GM18868 (cell line): ENCODE data around the gene GDA.

ENCODE experiments used
- ATAC-seq: cut with Tn5 transposase; IDR thresholded peaks from one replicate; pipeline ENCODE4 v1.9.1; 2021; ENCODE audit warnings: mild to moderate bottlenecking, moderate library complexity; ENCODE audit not compliant: unreplicated experiment

GDA gene

GRCh38 chr9:72150127-72150526, 887 bp downstream of the GDA start:
- no peak for ATAC-seq

- ATAC-seq = no peak
These were observed 1.4 kb downstream of the GDA start for GRCh38 chr9:72150661-72151060.

DNA sequence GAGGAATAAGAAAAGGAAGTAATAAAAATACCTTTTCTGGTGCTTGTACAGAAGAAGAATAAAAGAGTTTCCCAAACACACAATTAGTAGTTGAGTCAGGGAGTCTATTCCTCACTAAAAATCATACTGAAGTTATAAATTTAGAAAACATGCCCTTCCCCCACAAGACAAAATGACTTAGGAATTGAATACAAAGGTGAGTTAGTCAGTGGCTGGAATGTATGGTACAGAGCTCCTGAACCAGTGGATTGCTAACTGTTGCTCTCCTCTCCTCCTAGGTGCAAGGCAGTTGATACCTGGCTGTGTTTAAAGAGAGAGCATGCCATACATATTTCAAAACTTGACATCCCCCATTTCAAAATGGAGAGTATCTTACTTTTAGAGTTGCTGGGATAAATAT, 1.9 kb downstream of the GDA start:
- no peak for ATAC-seq

DNA sequence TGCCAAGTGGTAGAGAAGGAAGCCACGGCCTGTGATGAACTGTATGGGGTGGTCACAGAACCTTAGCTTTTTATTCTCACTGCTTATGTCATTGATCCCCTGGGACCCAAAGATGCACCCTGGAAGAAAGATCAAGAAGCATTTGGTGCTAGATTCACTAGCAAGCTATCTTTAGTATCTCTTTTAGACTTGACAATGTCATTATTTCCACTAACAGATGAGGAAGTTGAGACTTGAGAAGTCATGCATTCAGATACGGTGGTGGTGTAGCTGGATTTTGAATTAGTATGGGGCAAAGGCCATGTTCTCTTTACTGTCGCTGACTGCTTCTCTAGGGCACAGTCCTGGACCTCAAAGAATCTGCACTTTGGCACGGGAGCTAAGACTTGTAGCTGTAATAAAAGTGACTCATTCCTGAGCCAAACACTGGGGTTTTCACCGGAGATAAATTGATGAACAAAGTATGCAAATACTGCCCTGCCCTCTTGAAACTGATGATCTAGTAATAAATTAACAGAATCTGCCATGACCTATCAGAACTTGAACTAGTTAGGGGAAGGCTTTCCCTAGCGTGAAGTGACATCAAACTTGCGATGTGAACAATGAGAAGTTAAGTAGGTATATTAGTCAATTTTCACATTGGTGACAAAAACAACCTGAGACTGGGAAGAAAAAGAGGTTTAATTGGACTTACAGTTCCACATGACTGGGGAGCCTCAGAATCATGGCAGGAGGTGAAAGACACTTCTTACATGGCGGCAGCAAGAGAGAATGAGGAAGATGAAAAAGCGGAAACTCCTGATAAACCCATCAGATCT, 5.4 kb downstream of the GDA start:
- peak; percentile 50 for ATAC-seq

GRCh38 chr9:72155301-72155700, 6.1 kb downstream of the GDA start:
- no peak for ATAC-seq

- ATAC-seq = no peak
These were observed 7.3 kb downstream of the GDA start for GRCh38 chr9:72156586-72156985.

DNA sequence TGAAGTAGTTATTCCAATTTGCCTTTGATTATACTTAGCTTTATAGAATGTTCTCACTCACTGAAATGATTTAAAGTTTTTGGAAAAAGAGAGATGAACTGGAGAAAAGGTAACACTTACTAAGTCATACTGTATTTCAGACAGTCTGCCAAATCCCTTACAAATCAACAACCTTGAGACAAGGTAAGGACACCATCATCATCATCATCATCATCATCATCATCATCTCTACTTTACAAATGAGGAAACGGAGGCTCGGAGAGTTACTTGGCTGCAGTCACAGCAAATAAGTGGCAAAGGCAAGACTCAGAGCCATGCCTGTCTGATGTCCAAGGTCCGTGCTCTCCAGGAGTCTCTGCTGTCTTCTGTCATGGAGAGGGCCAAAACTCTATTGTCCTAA, 9.4 kb downstream of the GDA start:
- ATAC-seq = no peak

- no peak for ATAC-seq
These were observed 11.3 kb downstream of the GDA start for GRCh38 chr9:72160446-72161123.

GRCh38 chr9:72165326-72165725, 16.1 kb downstream of the GDA start:
- ATAC-seq = no peak

- no peak for ATAC-seq
These were observed 16.7 kb downstream of the GDA start for GRCh38 chr9:72165821-72166547.

GRCh38 chr9:72168075-72168474, 18.8 kb downstream of the GDA start:
- ATAC-seq = no peak

- ATAC-seq = no peak
These were observed 19.9 kb downstream of the GDA start for GRCh38 chr9:72169178-72169577.

DNA sequence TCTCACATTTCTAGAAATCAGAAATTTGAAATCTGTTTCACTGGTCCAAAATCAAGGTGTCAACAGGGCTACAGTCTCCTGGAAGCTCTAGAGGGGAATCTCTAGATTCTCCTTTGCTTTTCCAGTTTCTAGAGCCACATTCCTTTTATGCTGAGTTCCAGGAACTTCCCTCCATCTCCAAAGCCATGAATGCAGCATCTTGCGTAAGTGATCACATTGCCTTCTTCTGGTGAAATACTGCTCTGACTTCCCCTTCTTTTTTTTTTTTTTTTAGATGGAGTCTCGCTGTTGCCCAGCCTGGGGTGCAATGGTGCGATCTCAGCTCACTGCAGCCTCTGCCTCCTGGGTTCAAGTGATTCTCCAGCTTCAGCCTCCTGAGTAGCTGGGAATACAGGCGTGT, 23.8 kb downstream of the GDA start:
- no peak for ATAC-seq

DNA sequence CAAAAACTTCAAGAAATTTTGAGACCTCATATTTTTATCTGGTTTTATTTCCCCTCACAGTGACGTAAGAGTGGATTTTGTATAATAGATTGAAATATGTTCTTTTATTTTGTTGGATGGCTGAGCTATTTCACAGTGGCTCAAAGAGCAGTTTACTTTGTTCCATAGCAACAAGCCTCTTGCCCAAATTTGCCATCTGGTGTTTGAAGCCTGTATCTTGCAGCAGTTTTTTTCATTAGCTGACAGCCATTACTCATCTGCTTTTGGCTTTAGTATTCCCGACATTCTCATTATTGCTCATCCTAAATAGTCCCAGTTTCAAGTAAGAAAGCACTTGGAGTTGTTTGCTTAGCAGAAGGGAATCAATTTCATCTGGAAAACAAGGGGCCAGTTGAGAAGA, 36.3 kb downstream of the GDA start:
- no peak for ATAC-seq

- no peak for ATAC-seq
These were observed 38.0 kb downstream of the GDA start for GRCh38 chr9:72187121-72187695.

DNA sequence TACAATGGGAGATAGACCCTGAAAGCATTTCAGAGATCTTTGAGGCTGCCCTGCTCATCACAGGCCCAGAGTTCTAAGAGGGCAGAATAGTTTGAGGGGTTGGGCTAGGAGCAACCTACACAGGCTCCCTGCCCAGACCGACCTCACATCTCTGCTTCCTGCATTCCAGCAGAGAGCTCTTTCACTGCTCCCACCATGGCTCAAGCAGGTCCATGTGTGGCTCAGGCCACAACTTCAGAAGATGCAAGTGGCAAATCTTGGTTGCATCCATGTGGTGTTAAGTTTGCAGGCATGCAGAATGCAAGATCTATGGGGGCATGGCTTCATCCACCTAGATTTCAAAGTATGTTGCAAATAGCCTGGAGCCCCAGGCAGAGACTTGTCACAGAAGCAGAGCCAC, 39.0 kb downstream of the GDA start:
- no peak for ATAC-seq

GRCh38 chr9:72193478-72193881, 44.2 kb downstream of the GDA start:
- ATAC-seq = no peak

DNA sequence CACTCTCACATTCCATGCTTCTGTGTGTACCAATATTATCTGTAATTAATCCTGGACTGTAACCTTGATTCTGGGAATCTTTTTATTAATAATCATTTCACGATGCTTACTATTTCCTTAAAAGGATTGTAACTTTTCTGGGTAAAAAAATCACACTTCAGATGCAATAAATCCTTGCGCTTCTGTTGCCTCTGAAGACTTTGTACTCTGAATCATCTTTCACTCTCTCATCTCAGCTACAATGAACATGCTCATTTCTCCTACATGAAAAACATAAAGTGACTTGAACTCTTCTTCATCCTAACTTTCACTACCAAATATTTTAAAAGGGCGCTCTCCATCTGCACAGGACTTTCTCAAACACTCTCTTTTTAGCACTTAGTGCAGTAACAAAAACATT, 50.0 kb downstream of the GDA start:
- ATAC-seq = no peak

GRCh38 chr9:72200452-72200851, 51.2 kb downstream of the GDA start:
- ATAC-seq = no peak

GRCh38 chr9:72202009-72202408, 52.8 kb downstream of the GDA start:
- no peak for ATAC-seq

DNA sequence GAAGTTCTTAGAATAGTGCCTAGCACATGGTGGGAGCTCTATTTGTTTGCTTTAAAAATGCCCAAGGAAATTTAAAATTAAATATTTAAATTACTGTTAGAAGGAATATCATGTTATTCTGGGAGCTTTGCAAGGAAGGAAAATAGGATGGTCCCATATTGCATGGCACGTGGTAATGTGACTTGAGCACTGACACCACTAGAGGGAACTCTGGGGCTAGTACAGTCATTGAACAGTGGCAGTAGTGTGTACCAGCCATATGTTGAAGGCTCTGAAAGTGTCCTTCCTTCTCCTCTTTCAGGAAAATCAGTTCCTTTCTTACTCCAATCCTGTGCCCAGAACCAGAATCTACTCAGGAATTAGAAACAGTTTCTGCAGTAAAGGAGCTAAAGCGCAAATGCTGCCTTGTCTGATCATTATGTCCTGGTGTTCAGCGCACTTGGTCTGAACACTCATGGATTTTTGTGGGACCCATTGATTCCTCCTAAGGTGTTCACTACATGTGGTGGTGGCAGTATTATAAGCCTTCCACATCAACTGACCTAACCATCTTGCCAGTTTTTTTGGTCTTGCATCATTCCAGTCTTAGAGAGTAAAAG, 54.1 kb downstream of the GDA start:
- peak; percentile 78 for ATAC-seq
